GM21723 (cell line): Measurements from ENCODE around the gene NOTO.
A peak's percentile ranks its signal among the peaks of the same experiment; 100 is the strongest.
"Not testable (repeated sequence)": the region's sequence is repeated elsewhere in the genome, so short reads cannot be mapped to it uniquely, and the experiment has no call there.

Source experiments
- ATAC-seq: cut with Tn5 transposase; IDR thresholded peaks from one replicate; pipeline ENCODE4 v1.9.1; 2021; ENCODE audit warnings: mild to moderate bottlenecking, moderate library complexity; ENCODE audit not compliant: unreplicated experiment

NOTO gene

DNA sequence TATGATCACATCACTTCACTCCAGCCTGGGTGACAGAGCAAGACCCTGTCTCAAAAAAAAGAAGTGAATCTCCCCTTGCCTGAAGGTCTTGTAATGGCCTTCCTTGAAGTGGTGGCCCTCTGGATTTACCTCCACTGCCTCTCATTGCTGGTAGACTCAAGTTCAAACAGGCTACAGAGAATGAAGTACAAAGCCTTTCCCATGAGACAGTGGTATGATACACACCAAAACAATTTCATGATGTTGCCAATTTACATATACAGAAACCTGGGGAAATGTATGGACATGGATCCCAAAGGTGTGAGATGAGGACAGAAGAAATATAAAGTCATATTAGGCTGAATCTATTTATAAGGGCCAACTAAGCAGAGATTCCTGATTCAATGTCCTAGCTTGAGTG is 4.8 kb upstream of the NOTO start:
- no peak for ATAC-seq

DNA sequence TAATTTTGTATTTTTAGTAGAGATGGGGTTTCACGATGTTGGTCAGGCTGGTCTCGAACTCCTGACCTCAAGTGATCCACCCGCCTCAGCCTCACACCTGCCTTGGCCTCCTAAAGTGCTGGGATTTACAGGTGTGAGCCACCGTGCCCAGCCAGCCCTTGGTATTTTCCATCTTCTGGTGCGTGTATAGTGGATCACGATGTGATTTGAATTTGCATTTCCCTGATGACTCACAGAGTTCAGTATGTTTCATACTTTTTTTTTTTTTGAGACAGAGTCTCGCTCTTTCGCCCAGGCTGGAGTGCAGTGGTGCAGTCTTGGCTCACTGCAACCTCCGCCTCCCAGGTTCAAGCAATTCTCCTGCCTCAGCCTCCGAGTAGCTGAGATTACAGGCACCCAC is 2.1 kb upstream of the NOTO start:
- not testable (repeated sequence) for ATAC-seq

- ATAC-seq: no peak
Observed at GRCh38 chr2:73203055-73203681, 794 bp downstream of the NOTO start.

GRCh38 chr2:73205611-73206010 is 3.2 kb downstream of the NOTO start:
- ATAC-seq: no peak

DNA sequence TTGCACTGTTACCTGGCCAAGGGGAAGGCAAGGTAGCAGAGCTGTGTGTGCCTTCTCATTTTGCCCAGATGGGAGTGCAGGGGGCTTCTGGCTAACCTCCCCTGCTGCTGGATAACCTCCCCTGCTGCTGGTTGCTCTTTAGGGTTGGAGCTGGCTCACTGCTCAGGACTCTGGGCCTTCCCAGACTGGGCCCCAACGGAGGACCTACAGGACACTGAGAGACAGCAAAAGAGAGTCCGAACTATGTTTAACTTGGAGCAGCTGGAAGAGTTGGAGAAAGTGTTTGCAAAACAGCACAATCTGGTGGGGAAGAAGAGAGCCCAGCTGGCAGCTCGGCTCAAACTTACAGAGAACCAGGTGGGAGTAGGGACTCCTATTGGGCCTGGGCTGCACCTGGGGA is 5.9 kb downstream of the NOTO start:
- ATAC-seq: no peak

- no peak for ATAC-seq
Observed at GRCh38 chr2:73210019-73210418, 7.6 kb downstream of the NOTO start.

- no peak for ATAC-seq
Observed at GRCh38 chr2:73210696-73211095, 8.3 kb downstream of the NOTO start.

GRCh38 chr2:73212098-73212447 is 9.7 kb downstream of the NOTO start:
- ATAC-seq: no peak

GRCh38 chr2:73212448-73213176 is 10.2 kb downstream of the NOTO start:
- ATAC-seq: peak; percentile 70

- ATAC-seq: peak; percentile 95
Observed at GRCh38 chr2:73214120-73215035, 12.0 kb downstream of the NOTO start, which contains the start of gene SMYD5. TSS of gene SMYD5 (plus strand) at chr2:73214245. CDS start at chr2:73214267, 22 bp downstream.

- no peak for ATAC-seq
Observed at GRCh38 chr2:73215254-73215653, 12.9 kb downstream of the NOTO start.

- ATAC-seq: no peak
Observed at GRCh38 chr2:73217160-73217559, 14.8 kb downstream of the NOTO start.

GRCh38 chr2:73217826-73218225 is 15.5 kb downstream of the NOTO start:
- no peak for ATAC-seq

DNA sequence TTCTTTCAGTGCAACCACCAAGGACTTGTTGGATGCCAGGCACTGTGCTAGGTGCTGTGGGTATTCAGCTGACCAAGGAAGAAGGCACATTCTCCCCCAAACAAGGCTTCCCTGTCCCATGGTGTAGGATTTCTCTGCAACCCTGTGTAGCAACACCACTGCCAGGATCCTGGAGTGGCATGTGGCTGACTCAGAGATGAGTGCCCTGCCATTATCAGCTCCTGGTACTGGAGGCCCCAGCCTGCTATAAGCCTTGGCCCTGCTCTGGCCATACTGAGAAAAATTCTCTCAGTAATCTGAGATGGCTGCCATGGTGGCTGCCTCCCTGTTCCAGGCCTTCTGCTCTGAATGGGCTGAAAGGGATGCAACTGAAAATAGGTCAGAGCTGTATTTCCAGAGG is 15.9 kb downstream of the NOTO start:
- ATAC-seq: no peak

- ATAC-seq: no peak
Observed at GRCh38 chr2:73223821-73224220, 21.4 kb downstream of the NOTO start.

GRCh38 chr2:73225513-73226360 is 23.4 kb downstream of the NOTO start:
- ATAC-seq: no peak

- ATAC-seq: no peak
Observed at GRCh38 chr2:73227086-73227485, 24.7 kb downstream of the NOTO start.

- no peak for ATAC-seq
Observed at GRCh38 chr2:73228631-73229030, 26.3 kb downstream of the NOTO start.

- ATAC-seq: peak; percentile 9
Observed at GRCh38 chr2:73232403-73233153, 30.2 kb downstream of the NOTO start.
